ENCODE results near the gene TK1.

Gene TK1

DNA sequence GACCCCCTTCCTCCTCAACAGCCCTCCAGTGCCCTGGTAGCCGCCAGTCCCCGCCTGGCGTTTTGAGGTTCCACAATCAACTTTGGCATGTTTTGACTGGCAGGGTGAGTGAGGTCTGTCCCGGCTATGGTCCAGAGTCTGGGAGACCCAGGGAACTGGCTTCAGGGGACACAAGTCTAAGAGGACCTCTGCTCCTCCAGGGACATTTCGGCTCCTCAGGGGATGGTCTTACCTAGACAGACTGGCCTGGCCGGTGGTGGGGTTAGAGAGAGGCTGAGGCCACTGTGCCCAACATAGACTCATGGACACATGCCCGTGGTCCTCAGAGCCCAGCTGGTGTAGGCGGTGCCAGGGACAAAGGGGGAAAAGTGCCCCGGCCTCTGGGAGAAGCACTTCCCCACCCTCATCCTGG is 54.1 kb downstream of the TK1 start:
- DNase-seq, result no peak

DNA sequence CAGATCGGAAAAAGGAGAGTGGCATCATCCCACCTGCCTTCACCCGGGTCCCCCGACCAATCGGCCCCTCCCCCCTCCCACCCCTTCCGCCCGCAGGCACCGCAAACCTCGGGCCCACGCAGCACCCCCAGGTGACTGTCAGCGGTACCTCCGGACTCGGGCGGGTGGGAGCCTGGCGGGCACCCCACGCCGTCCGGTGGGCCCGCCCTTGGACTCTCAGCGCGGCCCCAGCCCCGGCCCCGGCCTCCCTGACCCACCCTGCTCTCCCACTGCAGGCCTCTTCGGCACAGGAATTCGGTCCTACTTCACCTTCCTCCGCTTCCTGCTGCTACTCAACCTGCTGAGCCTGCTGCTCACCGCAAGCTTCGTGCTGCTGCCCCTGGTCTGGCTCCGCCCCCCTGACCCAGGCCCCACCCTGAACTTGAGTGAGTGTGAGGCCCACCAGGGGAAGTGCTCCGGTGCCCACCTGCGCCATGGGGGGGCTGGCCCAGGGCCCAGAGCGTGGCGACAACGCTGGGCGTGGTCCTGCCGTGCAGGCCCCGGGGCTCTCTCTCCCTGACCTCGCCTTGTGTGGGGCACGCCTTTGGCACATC is 54.7 kb downstream of the TK1 start:
- no peak for DNase-seq

DNA sequence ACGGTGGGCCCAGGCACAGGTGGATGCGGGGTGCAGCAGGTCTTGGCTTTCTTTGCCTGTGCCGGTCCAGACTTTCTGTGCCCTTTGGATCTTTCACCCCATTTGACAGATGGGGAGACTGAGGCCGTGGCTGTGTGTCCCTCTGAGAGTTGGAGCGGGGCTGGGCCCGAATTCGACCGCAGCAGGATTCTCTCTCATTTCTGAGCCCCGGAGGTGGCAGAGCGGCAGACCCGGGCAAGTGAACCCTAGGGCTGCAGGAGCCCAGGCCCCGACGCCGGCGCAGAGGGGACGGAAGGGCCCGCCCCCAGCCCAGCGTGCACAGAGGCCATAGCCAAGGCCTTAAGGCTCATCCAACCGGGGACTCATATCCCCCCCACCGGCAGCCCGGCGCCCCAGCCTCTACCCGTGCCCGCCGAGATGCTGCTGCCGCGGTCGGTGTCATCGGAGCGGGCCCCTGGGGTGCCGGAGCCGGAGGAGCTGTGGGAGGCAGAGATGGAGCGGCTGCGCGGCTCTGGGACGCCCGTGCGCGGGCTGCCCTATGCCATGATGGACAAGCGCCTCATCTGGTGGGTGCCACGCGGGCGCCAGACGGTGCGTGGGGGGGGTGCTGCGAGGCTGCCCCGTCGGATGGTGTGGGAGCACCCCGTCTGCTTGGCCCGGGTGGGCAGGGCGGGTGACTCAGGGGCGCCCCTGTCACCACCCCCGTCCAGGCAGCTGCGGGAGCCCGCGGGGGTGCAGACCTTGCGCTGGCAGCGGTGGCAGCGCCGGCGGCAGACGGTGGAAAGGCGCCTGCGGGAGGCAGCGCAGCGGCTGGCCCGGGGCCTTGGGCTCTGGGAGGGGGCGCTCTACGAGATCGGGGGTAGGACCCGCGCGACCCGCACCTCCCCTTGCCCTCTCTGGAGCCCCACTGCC is 55.4 kb downstream of the TK1 start:
- no peak for DNase-seq

DNA sequence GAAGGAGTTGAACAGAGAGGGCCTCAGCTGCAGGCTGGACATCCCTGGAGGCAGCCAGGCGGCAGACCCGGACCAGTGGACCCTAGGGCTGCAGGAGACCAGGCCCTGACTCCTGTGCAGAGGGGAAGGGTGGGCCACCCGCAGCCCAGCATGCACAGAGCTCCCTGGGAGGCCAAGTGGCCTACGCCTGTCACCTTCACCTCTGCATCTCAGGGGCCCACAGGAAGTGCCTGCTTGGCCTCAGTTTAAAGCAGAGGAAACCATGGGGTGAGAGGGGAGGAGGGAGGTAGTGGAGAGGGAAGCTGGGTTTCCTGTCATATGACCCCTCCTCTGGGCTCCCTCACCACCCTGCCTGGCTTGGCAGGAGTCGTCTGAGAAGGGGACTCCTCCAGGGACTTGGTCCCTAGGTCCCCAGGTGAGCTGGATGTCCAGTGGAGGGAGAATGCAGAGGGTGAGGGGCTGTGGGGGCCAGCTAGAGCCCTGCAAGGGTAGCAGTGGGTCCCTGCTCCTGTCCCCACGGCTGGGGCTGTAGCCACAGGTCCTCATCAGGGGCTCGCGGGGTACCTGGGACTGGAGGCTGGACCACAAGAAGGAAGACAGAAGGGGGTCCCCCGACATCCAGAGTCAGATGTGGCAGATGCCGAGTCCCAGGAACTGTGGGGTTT is 56.3 kb downstream of the TK1 start, which contains the start of gene TMC8:
Gene TMC8 (plus strand): TSS at position 335 of the 665 bp plus-strand sequence. CDS start 818 bp downstream, outside the sequence.
- DNase-seq, result peak in 1 of 2 experiments; percentile 23

DNA sequence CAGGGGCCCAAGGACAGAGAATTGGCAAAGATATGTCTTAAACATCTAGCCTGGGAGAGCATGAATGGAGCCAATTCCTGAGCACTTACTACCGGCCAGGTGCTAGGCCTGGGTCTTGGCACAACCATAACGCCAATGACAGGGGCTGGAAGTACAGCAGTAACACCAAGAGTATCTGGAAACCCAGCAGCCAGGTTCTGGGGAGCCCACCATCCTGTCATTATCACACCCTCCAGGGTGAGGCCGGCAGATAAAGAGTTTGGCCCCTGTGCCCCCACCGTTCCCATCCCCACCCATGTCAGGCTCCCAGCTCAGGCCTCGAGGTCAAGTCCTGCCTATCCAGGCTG is 56.8 kb downstream of the TK1 start:
- DNase-seq, result no peak

DNA sequence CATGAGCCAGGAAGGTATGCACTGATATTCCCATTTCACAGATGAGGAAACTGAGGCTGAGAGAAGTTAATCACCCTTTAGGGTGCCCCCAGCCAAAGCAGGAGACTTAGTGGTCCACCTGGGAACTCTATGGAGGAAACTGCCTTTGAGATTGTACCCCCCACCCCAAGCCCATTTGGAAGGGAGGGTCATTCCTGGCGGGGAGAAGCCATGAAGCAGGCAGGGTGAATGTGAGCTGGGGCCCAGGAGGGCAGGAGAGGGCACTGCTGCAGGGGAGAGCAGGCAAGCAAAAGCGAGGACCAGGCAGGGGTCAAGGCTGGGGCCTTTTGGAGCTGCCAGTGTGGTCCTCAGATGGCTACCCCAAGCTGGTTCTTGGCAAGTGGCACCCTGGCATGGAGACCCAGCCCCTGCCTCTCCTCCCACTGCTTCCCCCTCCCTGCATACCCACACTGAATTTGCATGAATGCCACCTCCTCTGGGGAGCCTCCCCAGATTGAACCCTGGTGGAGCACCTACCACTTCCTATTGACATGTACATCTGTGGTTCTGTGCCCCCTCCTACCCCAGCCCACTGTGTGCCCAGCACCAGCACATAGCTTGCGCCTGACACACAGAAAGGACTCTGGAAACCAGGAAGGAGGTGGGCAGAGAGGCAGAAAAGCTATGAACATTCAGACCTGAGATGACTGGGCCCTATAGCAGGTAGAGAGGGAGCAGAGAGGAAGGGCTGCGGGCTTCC is 57.3 kb downstream of the TK1 start:
- DNase-seq, result no peak

DNA sequence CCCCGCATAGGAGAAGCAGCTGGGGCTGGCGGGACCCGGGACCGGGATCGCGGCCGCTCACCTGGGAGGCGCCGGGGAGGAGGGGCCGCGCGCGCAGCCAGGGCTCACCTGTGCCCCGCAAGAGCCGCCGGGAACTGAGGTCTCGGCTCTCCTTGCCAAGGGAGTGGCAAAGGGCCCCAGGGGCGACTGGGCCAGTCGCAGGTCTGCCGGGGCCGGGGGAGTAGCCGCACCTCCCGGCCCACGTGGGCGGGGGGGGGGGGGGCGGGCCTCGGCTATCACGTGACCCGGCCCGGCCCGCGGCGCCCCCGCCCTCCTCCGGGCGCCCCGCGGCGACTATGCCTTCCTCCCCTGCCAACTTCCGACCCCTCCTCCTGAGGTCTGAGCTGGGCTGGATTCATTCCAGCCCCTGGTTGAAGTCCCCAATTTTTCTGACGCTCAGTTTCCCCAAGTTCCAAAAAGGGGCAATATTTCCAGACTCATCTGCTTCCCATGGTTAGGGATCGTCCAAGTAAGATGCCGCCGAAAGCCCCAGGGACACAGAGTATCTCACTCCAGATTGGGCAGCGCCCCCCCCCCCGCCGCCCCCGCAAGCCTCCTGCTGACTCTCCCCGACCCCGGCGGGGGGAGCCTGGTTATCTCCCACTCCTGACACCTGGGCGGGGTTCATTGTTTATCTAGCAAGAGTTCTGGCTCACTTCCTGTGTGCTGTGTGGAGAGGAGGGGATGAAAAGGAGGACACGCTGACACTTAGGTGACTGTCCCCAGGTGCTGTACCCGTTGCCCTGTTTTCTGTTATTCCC is 58.1 kb downstream of the TK1 start, which contains the start of gene TMC6:
Gene TMC6 (minus strand): TSS at position 205 of the 800 bp plus-strand sequence. CDS start 1,923 bp downstream, outside the sequence.
- DNase-seq, result peak; percentile 49 to 53

DNA sequence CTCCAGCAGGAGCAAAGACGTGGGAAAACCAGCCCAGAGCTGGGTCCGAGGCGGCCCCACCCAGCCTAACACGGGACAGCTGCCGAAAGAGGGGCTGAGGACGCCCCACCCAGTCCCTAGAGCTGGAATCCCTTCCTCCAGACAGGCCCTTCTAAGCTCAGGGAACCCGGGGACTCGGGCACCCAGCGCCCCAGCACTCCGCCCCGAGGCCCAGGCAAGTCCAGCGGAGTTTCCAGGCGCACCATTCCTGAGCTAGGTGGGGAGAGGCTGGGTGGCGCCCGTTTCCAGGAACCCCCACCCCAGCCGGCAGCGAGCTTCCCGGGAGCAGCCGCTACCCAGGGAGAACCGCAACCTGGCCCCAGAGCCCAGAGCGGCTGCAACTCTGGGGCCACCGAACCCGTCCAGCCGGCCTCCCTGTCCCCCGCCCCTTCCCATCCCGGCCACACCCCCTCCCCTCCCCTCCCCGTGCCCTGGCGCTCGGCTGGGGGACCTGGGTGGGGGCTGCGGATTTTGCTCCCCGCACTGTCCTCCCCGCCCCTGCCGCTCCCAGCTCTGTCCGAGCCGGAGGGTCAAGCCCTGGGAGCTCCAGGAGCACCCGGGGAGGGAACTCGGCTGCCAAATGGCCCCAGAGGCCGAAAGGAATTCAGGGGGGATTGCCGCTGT is 58.8 kb downstream of the TK1 start:
- peak in 1 of 2 experiments; percentile 29 for DNase-seq

DNA sequence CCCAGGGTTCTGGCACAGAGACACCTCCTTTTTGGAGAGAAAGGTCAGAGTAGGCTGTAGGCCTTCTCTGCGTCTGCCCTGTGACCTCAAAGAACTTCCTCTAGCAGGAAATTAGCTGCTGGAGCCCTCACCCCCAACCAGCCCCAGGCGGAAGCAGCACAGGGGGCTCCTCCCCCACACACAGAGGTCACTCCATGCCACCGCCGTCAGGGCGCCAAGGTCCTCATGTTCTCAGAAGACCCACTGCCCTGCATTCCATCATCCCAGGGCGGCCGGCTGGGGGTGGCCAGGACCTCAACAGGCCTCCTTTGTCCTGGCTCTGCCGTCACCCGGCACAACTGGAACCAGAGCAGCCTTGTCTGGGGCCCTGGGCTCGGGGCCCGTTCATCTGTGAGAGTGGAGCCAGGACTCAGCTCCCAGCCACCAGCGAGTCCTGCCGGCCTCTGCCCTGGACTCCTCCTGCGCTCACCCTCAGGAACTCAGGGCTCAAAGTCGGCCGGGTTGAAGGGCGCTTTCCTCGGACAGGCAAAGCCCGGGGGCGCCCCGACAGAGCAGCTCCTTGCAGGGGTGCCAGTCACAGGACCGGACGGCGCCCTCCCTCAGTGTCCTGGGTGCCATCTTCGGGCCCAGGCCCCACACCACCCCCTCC is 59.5 kb downstream of the TK1 start:
- DNase-seq, result no peak

DNA sequence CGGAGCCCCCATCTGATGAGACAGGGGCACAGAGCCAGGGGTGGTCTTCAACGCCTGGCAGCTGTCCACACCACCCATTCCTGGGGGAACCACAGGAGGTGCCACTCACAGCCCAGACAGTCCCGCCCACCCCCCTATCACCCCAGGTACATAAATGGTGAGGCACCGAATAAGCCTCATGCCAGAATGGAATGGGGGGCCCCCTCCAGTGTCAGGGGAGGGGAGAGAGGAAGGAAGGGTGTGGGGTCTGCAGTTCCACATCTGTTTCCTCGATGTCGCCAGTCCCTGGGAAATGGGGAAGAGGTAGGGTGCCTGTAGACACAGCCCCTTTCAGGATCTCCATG is 60.0 kb downstream of the TK1 start:
- no peak for DNase-seq

DNA sequence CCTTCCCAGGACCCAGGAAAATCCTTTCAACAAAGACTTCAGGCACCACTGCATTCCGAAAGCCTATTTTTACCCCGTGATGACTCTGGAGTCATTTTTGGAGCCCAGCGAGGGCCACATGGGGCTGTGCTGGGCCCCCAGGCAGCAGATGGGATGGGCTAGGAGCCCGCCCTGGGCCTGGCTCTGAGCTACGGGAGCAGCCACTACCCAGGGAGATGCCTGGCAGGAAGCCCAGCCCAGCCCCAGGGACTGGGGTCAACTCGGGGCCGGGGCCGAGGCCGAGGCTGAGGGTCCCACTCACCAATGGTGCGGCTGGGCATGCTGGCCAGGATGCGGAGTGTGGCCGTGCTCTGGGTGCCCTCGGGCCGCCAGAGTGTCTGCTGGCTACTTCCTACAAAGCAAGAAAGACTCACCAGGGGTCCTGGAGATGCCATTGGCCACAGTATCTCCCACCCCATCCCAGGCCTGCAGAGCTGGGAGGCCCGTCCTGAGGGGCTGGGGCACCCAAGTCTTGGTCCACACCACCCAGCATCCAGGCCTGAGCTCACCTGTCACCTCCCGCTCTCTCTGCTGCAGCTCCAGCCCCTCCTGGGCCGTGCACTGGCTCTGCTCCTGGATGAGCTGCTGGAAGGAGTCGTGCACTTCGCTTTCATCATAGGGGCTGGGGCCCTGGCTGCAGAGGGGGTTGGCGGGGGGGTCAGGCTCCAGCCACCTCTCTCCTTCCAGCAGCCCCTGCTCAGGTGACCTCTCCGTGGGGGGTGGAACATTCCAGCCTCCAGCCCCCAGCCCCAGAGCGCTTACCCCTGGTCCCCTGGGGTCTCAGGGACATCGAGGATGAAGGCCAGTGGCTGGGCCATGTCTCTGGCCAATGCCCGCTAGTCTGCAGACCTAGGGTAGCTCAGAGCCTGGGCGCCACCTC is 60.6 kb downstream of the TK1 start:
- no peak for DNase-seq

DNA sequence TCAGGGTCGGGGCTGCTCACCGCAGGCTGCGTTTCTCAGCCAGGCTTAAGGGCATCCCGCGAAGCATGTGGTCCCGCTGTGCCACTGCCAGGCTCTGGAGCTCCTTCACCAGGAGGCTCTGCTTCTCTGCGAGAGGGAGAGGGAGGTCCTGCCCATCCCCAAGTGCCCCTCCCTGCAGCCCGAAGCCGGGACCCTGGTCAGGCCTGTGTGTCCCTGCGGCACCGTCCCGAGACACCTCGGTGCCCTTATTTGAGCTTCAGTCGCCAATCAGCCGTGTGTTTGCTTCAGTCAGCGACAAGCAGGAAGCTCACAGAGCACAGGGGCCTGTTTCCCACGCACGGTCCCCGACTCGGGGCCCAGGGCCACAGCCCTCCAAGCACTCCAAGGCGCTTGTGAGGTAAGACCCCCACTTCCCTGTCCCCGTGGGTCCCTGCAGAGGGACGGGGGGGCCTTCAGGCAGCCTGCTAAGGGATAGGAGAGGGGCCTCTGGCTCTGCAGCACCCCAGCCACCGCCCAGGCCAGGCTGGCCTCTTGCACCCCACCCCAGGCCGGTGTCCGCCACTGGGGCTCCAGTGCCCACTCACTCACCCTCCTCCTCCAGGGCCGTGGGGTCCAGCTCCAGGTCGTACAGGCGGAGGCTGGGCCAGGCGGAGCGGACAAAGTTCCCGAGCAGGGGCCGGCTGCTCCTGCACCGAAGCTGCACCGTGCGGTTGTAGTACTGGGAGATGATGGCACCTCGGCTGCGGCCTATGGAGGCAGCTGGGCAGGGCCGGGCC is 61.5 kb downstream of the TK1 start:
- DNase-seq, result no peak

DNA sequence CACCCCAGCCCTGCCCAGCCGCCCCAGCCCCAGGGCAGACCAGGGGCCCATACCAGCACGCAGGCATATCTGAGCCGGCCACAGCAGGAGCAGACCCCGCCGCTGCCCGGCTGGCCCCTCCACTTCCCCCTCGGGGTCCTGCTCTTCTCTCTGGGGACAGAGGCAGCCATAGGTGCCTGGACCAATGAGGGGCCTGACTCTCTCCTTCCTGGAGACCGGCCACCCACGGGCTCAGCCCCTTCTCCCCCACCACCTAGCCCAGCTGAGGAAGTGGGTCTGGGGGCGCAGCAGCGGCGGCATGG is 62.1 kb downstream of the TK1 start:
- no peak for DNase-seq

All from SHP77 (cell line).